Measurements from ENCODE around the gene CCDC33. TPM values are rescaled to one million over a fixed set of nuclear protein-coding genes. Genes with fewer than 3 reads are reported as not detected.

Gene CCDC33
- total RNA-seq, 4 donors from 2014 or later: not detected

DNA sequence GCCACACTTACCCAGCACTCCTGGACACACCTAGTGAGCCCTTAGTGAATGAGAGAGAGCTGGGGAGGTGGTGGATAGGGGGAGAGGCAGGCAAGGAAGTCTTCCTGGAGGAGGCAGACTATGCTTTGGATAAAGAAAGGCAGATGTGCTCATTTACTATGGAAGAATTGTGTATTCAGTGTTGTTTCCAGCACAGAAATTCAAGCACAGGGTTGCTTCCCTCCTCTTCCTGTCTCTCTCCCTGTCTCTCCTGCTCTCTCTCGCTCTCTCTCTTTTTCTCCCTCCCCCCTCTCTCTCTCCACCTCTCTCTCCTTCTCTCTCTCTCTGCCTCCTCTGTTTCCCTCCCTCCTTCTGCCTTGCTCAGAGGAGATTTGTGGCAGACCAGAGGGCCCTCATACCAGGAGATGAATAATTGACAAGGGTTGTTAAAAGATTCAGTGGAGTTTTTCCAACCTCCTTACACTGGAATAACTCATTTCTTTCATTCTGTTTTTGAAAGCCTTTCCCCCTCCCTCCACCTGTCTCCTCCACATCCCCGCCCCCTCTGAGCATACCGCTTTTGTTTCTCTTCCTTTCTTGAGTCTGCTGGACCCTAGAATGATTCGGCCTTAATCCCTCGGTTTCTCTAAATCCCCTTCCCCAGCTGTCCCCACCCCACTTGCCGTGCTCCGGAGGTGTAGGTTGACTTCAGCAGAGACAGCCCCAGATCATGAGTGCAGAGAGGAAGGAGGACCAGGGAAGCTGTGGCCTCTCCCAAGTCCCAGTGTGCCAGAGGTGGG, 65.6 kb downstream of the CCDC33 start:
- H3K4me1 ChIP-seq: no peaks in the 10 kb centered on the region
- TF ChIP-seq POLR2AphosphoS5 (IDR thresholded peaks at IDR 0.05): no peak
- no peak for TF ChIP-seq POLR2A (IDR thresholded peaks at IDR 0.05; ENCODE audit: low read depth)
- TF ChIP-seq EP300 (IDR thresholded peaks at IDR 0.05): no peak
- no peak for TF ChIP-seq CTCF (IDR thresholded peaks at IDR 0.05)
- H3K4me3 ChIP-seq: no peak overlapping the region
- peaks cover 0 to 61% (median 4%) of the 10 kb centered on the region in 4 donors for H3K27me3 ChIP-seq
- no peaks in the 10 kb centered on the region for H3K36me3 ChIP-seq
- H3K27ac ChIP-seq (replicated peaks in 1 of 4): no peak overlapping the region
- H3K9me3 ChIP-seq: no peaks in the 10 kb centered on the region
- DNase-seq (ENCODE audit: extremely low spot score): no peak
- intact Hi-C loops (cut with DNase I): loop anchor here (10.0 kb wide), 1 partner anchor 177 kb away; no protein-coding TSS in a partner anchor
- 69% methylated on average over 7 of the region's 7 CpGs for WGBS

DNA sequence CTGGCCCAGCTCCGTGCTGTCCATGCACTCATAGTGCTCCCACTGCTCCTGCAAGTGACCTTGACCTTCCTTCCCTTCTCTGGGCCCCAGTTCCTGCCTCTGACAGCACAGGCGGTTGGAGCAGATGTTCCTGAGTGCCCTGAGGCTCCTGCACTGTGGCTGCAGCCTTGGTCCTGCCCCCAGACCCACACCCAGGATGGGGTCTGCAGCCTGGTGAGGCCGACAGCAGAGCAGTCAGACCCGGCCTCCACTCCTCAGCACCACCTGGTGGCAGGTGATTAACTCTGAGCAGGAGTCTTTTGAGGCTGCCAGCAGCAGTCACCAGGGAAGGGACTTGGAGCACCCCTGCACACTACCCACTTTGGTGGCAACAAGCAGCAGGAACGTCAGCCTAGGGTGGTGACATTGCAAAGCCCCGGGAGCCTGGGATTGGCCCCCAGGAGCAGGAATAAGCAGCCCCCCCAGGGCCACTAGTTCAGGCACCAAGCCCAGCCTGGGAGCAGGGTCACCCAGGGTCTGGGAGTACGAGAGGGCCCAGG, 66.8 kb downstream of the CCDC33 start:
- no peaks in the 10 kb centered on the region for H3K9me3 ChIP-seq
- no peak for DNase-seq (ENCODE audit: extremely low spot score)
- WGBS: 36% methylated on average over 6 of the region's 7 CpGs

GRCh38 chr15:74303741-74304309, 67.7 kb downstream of the CCDC33 start:
- H3K9me3 ChIP-seq: no peaks in the 10 kb centered on the region
- DNase-seq (ENCODE audit: extremely low spot score): no peak
- no peaks in the 10 kb centered on the region for H3K36me3 ChIP-seq
- WGBS: 59% methylated on average over 6 of the region's 6 CpGs
- TF ChIP-seq POLR2AphosphoS5 (IDR thresholded peaks at IDR 0.05): no peak
- no peak for TF ChIP-seq EP300 (IDR thresholded peaks at IDR 0.05)
- TF ChIP-seq POLR2A (IDR thresholded peaks at IDR 0.05; ENCODE audit: low read depth): no peak
- no peak for TF ChIP-seq CTCF (IDR thresholded peaks at IDR 0.05)
- intact Hi-C loops (cut with DNase I): loop anchor here (10.0 kb wide), 1 partner anchor 179 kb away; no protein-coding TSS in a partner anchor
- H3K4me1 ChIP-seq: no peaks in the 10 kb centered on the region
- no peak overlapping the region for H3K4me3 ChIP-seq
- no peak overlapping the region for H3K27ac ChIP-seq (replicated peaks in 1 of 4)
- H3K27me3 ChIP-seq: peaks cover 0 to 79% (median 5%) of the 10 kb centered on the region in 4 donors

More for the DNA sequence above, 66.8 kb downstream of the CCDC33 start:
- H3K27me3 ChIP-seq: peaks cover 0 to 70% (median 5%) of the 10 kb centered on the region in 4 donors
- no peaks in the 10 kb centered on the region for H3K4me1 ChIP-seq
- no peak overlapping the region for H3K27ac ChIP-seq (replicated peaks in 1 of 4)
- intact Hi-C loops (cut with DNase I): loop anchor here (10.0 kb wide), 1 partner anchor 178 kb away; no protein-coding TSS in a partner anchor
- H3K36me3 ChIP-seq: no peaks in the 10 kb centered on the region
- H3K4me3 ChIP-seq: no peak overlapping the region
- TF ChIP-seq EP300 (IDR thresholded peaks at IDR 0.05): no peak
- TF ChIP-seq POLR2A (IDR thresholded peaks at IDR 0.05; ENCODE audit: low read depth): no peak
- TF ChIP-seq CTCF (IDR thresholded peaks at IDR 0.05): peak; percentile 39 to 52 (median 46)

DNA sequence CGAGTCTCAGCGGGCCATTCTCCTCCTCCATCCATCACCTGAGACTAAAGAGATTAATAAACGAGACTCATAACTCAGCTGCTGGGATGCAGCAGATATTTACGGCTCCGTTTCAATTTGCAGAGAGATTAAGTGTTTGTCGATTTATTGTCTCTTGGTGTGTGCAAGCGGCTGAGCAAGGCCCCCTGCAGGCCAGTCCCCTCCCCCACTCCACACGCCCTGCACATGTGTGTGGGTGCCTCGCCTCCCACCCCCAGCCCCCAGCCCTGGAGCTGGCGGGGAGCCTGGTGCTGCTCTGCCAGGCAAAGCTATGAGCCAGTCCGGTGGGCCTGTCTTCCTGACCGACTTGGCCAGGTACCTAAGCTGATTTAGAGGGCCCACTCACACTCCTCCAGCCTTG, 68.3 kb downstream of the CCDC33 start:
- intact Hi-C loops (cut with DNase I): loop anchor here (10.0 kb wide), 1 partner anchor 180 kb away; no protein-coding TSS in a partner anchor
- DNase-seq (ENCODE audit: extremely low spot score): no peak
- TF ChIP-seq CTCF (IDR thresholded peaks at IDR 0.05): no peak
- no peak for TF ChIP-seq POLR2AphosphoS5 (IDR thresholded peaks at IDR 0.05)
- TF ChIP-seq POLR2A (IDR thresholded peaks at IDR 0.05; ENCODE audit: low read depth): no peak
- TF ChIP-seq EP300 (IDR thresholded peaks at IDR 0.05): no peak

More for the DNA sequence above, 68.3 kb downstream of the CCDC33 start:
- Histone ChIP-seq H3K36me3 (no peaks in the 10 kb centered on the region), H3K4me3 (no peak overlapping the region), H3K27ac (replicated peaks in 1 of 4) (no peak overlapping the region), H3K4me1 (no peaks in the 10 kb centered on the region), H3K27me3 (peaks cover 0 to 85% (median 5%) of the 10 kb centered on the region in 4 donors), H3K9me3 (no peaks in the 10 kb centered on the region)
- WGBS: 48% methylated on average over 12 of the region's 12 CpGs
